ENCODE results near the gene TSR3. TPM values are rescaled to one million over a fixed set of nuclear protein-coding genes. Genes with fewer than 3 reads are reported as not detected.
A peak's percentile ranks its signal among the peaks of the same experiment; 100 is the strongest.

Gene TSR3
- total RNA-seq, 1 donor from 2014 or later = 60.6 TPM

- no peak for DNase-seq (ENCODE audit: extremely low spot score in 2 of 2)
- Histone ChIP-seq H3K9me3 (no peaks in the 10 kb centered on the region), H3K36me3 (peaks cover 0 to 25% of the 10 kb centered on the region in 2 donors), H3K27ac (peak overlapping the region; percentile 96), H3K4me1 (peaks cover 57% of the 10 kb centered on the region), H3K27me3 (no peaks in the 10 kb centered on the region), H3K4me3 (peak overlapping the region; percentile 81 to 92)
- no peak for TF ChIP-seq POLR2A (IDR thresholded peaks at IDR 0.05)
- intact Hi-C loops (cut with DNase I) = no loop called here
Observed at GRCh38 chr16:1309888-1310831, 41.5 kb downstream of the TSR3 start.

DNA sequence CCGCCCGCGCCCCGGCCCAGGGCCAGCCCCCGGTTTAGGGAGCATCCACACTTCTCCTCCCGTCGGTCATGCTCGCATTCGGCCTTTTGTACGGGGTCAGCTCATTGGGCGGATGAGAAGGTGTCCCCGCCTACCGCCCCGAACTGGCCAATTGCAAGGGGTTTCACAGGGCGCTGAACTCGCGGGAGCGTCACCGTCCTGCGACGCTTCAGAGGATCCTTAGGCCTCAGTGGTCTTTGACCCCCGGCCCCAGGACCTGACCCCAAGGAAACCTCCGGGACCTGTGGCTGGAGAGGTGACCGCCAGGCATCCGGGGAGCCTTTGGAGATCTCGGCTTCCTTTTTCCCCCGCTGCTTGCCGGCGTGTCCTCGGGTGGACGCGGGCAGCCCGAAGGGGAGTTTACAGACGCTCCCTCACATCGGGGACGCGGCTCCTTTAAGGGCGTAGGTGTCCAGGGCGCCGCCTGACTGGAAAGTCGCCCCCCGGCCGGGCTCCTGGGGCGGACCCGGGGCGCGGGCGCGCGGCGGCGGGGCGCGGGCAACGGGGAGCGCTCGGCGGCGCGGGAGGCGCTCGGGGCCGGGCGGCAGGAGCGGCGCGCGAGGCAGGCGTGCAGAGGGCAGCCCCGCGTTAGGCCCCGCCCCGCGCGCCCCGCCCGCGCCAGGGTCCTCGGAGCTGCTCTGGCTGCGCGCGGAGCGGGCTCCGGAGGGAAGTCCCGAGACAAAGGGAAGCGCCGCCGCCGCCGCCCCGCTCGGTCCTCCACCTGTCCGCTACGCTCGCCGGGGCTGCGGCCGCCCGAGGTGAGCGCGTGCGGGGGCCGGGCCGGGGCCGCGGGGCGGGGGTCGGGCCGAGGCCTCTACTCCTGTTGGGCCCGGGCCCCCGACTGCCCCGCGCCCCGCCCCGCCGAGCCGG, 42.4 kb downstream of the TSR3 start, which contains the start of gene UBE2I:
UBE2I (plus strand) TSS at position 660 of the 909 bp plus-strand sequence. CDS start 4,395 bp downstream, outside the sequence.
- no peaks in the 10 kb centered on the region for H3K9me3 ChIP-seq
- TF ChIP-seq POLR2A (IDR thresholded peaks at IDR 0.05) (peak in 1 of 2 donors; percentile 45), POLR2AphosphoS5 (IDR thresholded peaks at IDR 0.05; ENCODE audit: insufficient read depth in 1 of 2, low read depth in 1 of 2) (peak in 1 of 2 donors; percentile 83)
- TF ChIP-seq, protein P1, sequence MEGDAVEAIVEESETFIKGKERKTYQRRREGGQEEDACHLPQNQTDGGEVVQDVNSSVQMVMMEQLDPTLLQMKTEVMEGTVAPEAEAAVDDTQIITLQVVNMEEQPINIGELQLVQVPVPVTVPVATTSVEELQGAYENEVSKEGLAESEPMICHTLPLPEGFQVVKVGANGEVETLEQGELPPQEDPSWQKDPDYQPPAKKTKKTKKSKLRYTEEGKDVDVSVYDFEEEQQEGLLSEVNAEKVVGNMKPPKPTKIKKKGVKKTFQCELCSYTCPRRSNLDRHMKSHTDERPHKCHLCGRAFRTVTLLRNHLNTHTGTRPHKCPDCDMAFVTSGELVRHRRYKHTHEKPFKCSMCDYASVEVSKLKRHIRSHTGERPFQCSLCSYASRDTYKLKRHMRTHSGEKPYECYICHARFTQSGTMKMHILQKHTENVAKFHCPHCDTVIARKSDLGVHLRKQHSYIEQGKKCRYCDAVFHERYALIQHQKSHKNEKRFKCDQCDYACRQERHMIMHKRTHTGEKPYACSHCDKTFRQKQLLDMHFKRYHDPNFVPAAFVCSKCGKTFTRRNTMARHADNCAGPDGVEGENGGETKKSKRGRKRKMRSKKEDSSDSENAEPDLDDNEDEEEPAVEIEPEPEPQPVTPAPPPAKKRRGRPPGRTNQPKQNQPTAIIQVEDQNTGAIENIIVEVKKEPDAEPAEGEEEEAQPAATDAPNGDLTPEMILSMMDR (IDR thresholded peaks at IDR 0.05) = no peak
- intact Hi-C loops (cut with DNase I) = no loop called here
- peaks cover 0 to 16% of the 10 kb centered on the region in 2 donors for H3K36me3 ChIP-seq
- peak in 1 of 2 donors; percentile 98 for DNase-seq (ENCODE audit: extremely low spot score in 2 of 2)
- H3K4me1 ChIP-seq = peaks cover 48% of the 10 kb centered on the region
- peak within 1 kb of the TSS; percentile 96 for H3K27ac ChIP-seq
- H3K4me3 ChIP-seq = peak within 1 kb of the TSS; percentile 81 to 92
- no peaks in the 10 kb centered on the region for H3K27me3 ChIP-seq

DNA sequence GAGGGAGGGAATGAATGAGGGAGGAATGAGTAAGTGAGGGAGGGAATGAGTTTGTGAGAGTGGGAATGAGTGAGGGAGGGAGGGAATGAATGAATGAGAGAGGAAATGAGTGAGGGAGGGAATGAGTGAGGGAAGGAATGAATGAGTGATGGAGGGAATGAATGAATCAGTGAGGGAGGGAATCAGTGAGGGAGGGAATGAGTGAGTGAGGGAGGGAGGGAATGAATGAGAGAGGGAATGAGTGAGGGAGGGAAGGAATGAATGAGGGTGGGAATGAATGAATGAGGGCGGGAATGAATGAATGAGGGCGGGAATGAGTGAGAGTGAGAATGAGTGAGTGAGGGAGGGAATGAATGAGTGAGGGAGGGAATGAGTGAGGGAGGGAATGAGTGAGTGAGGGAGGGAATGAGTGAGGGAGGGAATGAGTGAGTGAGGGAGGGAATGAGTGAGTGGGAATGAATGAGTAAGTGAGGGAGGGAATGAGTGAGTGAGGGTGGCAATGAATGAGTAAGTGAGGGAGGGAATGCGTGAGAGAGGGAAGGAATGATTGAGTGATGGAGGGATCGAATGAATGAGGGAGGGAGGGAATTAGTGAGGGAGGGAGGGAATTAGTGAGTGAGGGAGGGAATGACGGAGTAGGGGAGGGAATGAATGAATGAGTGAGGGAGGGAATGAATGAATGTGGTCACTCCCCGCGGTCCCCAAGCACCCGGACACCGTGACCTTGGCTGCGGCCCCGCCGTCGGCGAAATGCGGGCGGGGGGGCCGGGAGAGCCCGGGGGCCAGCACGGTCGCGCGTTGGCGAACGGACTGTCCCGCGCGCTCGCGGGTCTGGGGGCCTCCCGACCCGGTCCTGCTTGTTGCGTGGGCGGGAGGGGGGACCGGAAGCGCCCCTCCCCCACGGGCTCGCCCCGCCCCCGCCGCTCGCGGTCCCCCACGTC, 43.4 kb downstream of the TSR3 start:
- peaks cover 38% of the 10 kb centered on the region for H3K4me1 ChIP-seq
- H3K36me3 ChIP-seq = peaks cover 0 to 8% of the 10 kb centered on the region in 2 donors
- H3K27ac ChIP-seq = peak overlapping the region; percentile 96
- intact Hi-C loops (cut with DNase I) = no loop called here
- H3K4me3 ChIP-seq = peak overlapping the region; percentile 81 to 92
- no peak for DNase-seq (ENCODE audit: extremely low spot score in 2 of 2)
- H3K9me3 ChIP-seq = no peaks in the 10 kb centered on the region
- H3K27me3 ChIP-seq = no peaks in the 10 kb centered on the region
- no peak for TF ChIP-seq POLR2A (IDR thresholded peaks at IDR 0.05)
- TF ChIP-seq, protein P1 (IDR thresholded peaks at IDR 0.05) = no peak
- no peak for TF ChIP-seq POLR2AphosphoS5 (IDR thresholded peaks at IDR 0.05; ENCODE audit: insufficient read depth in 1 of 2, low read depth in 1 of 2)

DNA sequence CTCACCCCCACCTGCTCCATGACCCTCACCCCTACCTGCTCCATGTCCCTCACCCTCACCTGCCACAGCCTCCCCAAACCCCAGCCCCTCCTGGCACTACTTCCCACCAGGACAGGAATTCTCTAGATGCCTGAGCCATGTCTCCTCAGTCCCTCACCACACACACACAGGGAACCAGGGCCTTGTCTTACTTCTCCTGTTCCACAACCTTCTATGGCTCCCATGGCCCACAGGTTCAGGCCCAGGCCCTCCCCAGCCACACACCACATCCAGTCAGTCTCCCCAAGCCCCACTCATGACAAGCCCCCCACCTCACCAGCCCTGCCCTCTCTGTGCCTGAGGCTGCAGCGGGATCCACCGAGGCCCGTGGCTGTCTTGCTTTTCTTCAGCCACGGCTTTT, 45.3 kb downstream of the TSR3 start:
- Histone ChIP-seq H3K36me3 (no peaks in the 10 kb centered on the region), H3K4me3 (no peak overlapping the region), H3K9me3 (no peaks in the 10 kb centered on the region), H3K27ac (no peak overlapping the region), H3K4me1 (peaks cover 21% of the 10 kb centered on the region), H3K27me3 (no peaks in the 10 kb centered on the region)
- TF ChIP-seq, protein P1 (IDR thresholded peaks at IDR 0.05) = no peak
- TF ChIP-seq POLR2AphosphoS5 (IDR thresholded peaks at IDR 0.05; ENCODE audit: insufficient read depth in 1 of 2, low read depth in 1 of 2) (no peak), POLR2A (IDR thresholded peaks at IDR 0.05) (no peak)
- no peak for DNase-seq (ENCODE audit: extremely low spot score in 2 of 2)
- intact Hi-C loops (cut with DNase I) = no loop called here
